ES-I3 (cell line): ENCODE data around the gene HNRNPLL.
A peak's percentile ranks its signal among the peaks of the same experiment; 100 is the strongest.
"Not testable (repeated sequence)": the region's sequence is repeated elsewhere in the genome, so short reads cannot be mapped to it uniquely, and the experiment has no call there.

ENCODE experiments used
- H3K36me3 ChIP-seq: 2 replicates; pipeline ENCODE4 v1.6.1; 2013; ENCODE audit warnings: mild to moderate bottlenecking, low read length, control low read depth, moderate library complexity; ENCODE audit not compliant: insufficient read depth
- H3K4me1 ChIP-seq: 2 replicates; pipeline ENCODE4 v1.6.1; 2013; ENCODE audit warnings: mild to moderate bottlenecking, control low read depth, low read length; ENCODE audit not compliant: insufficient read depth
- H3K9ac ChIP-seq: 2 replicates; pipeline ENCODE4 v1.6.1; 2013; ENCODE audit warnings: low read depth, mild to moderate bottlenecking, low read length, moderate library complexity
- H3K9me3 ChIP-seq: 2 replicates; pipeline ENCODE4 v1.6.1; 2013; ENCODE audit warnings: mild to moderate bottlenecking, low read length, moderate library complexity; ENCODE audit not compliant: control insufficient read depth, insufficient read depth

Gene HNRNPLL

DNA sequence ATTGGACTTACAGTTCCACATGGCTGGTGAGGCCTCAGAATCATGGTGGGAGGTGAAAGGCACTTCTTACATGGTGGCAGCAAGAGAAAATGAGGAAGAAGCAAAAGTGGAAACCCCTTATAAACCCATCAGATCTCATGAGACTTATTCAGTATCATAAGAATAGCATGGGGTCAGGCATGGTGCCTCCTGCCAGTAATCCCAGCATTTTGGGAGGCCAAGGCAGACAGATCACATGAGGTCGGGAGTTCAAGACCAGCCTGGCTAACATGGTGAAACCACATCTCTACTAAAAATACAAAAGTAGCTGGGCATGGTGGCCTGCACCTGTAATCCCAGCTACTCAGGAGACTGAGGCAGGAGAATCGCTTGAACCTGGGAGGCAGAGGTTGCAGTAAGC is 6.5 kb upstream of the HNRNPLL start:
- not testable (repeated sequence) for H3K36me3 ChIP-seq, H3K9ac ChIP-seq, H3K9me3 ChIP-seq
- peaks cover 10% of the 10 kb centered on the region for H3K4me1 ChIP-seq

DNA sequence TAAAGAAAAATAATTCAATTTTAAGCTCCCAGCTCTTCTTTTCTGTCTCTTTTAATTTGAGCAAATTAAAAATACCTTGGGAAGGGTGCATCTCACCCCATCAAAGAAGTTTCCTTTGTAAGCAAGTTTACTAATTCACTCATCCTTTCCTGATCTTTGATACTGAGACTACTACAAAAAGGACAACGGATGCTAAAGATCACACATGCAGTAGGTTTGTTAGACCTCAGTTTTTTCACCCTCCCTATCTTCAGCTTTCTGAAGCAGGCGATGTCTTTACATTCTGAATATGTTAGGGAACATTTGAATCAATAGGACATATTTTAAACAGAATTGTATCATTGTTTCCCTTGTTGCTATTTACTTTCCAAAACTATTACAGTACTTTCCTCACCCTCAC is 6.0 kb upstream of the HNRNPLL start:
- H3K4me1 ChIP-seq: peaks cover 8% of the 10 kb centered on the region
- no peaks in the 10 kb centered on the region for H3K36me3 ChIP-seq
- H3K9me3 ChIP-seq: no peaks in the 10 kb centered on the region
- no peak overlapping the region for H3K9ac ChIP-seq

DNA sequence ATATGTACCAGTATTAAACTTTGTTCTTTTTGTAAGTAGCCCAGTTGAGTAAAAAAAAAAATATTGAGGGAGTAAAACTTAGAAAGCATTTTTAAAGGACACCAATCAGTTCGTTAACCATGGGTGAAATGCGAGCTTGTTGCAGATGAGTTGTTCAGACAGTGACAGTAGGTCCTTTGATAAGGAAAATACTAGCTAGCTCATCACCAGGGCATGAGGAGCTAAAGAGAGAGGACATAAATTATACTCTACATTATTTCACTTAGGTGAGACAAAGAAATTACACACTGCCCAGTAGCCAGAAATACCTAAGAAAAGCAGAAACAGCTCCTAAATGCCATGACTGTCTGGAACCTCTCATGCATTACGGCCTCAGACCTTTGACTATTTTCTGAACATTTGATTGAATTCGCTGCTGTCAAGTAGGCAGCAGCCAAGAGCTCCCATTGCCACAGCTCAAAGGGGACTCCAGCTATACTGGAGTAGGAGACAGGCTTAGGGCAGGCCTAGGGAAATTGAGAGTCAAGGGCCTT is 2.6 kb upstream of the HNRNPLL start:
- H3K9ac ChIP-seq: no peak overlapping the region
- no peaks in the 10 kb centered on the region for H3K36me3 ChIP-seq
- H3K9me3 ChIP-seq: no peaks in the 10 kb centered on the region
- H3K4me1 ChIP-seq: peaks cover 6% of the 10 kb centered on the region; the same call in 1 of the 2 replicates

DNA sequence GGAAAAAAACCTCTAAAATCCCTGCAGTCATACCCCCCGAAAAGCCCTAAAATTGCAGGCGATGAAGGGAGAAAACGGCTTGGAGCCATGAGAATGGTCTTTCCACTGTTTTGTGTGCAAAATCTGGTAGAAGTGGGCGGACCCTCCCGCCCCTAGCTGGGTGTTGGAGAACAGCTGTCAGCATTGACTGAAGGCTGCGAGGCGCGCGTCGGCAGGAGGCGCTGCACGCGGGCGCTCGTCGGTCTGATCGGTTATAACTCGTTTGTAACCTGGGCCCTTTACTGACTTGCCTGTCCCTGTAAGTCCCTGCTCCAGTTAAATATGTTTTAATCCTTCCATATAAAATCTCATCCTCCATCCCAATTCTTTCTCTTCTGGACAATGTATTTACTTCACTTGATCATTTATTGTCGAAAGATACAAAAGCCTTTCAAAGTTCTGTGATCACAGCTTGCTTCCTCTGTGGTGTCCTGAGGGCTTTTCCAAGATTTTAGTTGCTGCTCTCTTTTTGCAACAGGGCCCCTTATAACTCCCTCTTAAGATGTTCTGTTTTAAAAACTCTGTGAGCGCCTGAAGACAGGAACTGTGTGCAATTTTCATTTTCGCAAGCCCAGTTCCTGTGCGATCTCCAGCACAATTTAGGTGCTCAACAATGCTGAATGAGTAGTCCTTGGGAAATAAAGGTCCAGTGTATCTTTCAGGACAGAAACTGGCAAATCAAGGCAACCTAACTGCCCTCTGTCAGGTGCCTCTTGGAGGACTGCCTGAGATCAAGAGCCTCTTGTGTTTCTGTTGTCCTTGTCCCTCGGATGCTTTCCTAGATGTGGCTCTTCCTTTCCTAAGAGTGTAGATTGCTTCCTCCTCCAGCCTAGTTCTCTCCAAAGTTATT is 918 bp upstream of the HNRNPLL start:
- Histone ChIP-seq H3K9ac (peak overlapping the region; percentile 98), H3K4me1 (peaks cover 13% of the 10 kb centered on the region), H3K9me3 (no peaks in the 10 kb centered on the region), H3K36me3 (no peaks in the 10 kb centered on the region)

DNA sequence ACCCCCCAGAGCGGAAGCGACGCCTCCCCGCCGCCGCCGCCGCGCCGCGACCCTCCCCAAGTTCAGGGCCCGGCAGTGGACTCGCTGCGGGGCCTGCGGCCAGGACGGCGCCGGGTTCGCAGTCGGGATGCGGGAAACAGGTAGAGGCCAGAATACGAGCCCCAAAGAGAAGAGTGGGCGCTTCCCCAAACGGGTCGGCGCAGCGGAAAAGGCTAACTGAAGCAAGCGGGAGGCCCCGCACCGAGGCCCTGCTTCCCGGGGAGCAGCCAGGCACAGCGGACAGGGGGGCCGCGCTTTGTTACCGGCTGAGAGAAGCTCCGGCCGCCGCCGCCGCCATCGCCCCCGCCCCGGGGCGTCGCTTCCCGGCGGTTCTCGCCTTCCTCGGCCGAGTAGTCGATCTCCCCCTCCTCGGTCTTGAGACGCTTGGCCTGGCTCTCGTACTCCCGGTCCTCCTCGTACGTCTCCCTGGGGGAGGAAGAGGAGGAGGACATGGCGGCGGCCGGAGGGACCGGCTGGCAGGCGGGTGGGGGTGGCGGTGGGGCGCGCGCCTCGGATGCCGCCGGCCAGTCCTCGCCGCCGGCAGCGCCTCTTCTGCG is 494 bp downstream of the HNRNPLL start:
- Histone ChIP-seq H3K36me3 (no peaks in the 10 kb centered on the region), H3K4me1 (peaks cover 18% of the 10 kb centered on the region)

DNA sequence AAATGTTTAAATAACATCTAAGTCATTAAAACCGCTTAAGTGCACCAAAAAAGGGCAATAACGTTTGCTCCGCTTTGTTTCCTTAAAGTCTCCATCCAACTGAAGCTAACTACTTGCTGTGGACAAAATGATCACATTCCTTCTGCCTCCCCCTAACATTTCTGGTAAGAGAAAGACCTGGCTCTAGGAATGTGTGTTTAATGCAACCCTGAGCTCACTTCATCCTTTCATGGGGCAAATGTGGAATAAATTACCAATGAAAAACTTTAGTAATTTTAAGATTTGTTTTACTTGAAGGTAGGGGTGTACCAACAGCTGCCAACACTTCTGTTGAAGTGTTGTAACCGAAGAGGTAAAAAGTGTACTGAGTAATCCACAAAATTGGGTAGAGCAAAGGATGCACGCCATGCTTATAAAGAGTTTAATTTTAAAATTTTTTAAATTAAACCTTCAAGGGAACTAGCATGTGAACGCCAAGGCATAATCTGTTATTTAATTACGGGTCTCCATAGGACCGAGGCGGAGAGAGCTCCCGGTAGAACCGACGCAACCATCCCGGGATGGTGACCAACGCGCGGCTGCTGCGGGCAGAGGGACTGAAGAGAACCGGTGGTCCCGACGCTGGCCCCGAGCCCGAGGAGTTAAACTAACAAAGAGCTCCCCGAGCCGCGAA is 1.1 kb downstream of the HNRNPLL start:
- H3K9me3 ChIP-seq: no peaks in the 10 kb centered on the region
- no peaks in the 10 kb centered on the region for H3K36me3 ChIP-seq
- peak overlapping the region; percentile 98 for H3K9ac ChIP-seq
- peaks cover 20% of the 10 kb centered on the region for H3K4me1 ChIP-seq

More for the DNA sequence above, 494 bp downstream of the HNRNPLL start:
- no peaks in the 10 kb centered on the region for H3K9me3 ChIP-seq
- peak overlapping the region; percentile 98 for H3K9ac ChIP-seq

DNA sequence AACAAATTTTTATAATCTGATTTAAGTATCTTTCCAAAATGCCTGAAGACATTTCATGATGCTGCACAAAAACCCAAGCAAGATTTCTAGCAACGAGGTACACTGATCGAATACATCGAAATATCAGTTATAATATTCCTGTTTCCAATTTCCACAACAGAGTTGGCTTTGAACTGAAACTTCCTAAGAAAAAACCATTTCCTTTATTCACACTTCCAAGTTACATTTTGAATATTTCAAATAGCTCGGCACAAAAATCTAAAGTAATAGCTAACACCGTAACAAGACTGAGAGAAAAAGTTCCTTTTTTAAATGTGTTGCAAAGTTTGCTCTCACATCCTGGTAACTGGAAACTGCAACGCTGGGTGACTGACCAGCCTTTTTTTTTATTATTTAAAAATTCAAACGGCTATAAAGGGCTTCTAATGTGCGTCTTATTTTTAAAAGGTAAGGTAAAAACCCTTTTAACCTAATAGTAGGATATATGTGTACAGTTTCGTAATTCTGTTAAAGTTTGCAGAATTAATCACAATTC is 1.7 kb downstream of the HNRNPLL start:
- no peaks in the 10 kb centered on the region for H3K36me3 ChIP-seq
- H3K4me1 ChIP-seq: peaks cover 20% of the 10 kb centered on the region
- no peaks in the 10 kb centered on the region for H3K9me3 ChIP-seq
- peak overlapping the region; percentile 98 for H3K9ac ChIP-seq

DNA sequence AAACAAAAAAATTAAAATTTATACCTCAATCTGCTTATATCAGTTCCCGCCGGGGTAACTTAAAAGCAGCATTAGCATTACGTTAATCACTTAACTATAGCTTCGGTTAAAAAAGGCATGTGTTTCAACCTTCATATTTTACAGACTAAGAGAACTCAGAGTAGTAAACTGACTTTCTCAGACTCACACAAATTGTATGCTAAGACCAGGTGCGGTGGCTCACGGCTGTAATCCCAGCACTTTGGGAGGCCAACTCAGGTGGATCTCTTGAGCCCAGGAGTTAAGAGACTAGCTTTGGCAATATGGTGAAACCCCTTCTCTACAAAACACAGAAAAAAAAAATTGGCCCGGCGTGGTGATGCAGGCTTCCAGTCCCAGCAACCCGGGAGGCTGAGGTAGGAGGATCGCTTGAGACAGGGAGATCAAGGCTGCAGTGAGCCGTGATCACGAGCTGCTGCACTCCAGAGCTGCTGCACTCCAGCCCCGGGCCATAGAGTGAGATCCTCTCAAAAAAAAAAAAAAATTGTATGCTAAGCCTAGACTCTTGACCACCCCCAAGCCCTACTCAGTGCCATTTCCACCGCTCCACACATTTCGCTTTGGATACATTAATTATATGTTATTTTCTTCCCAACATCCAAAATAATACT is 2.4 kb downstream of the HNRNPLL start:
- H3K9ac ChIP-seq: peak overlapping the region; percentile 98
- H3K4me1 ChIP-seq: peaks cover 20% of the 10 kb centered on the region
- H3K9me3 ChIP-seq: no peaks in the 10 kb centered on the region
- no peaks in the 10 kb centered on the region for H3K36me3 ChIP-seq

DNA sequence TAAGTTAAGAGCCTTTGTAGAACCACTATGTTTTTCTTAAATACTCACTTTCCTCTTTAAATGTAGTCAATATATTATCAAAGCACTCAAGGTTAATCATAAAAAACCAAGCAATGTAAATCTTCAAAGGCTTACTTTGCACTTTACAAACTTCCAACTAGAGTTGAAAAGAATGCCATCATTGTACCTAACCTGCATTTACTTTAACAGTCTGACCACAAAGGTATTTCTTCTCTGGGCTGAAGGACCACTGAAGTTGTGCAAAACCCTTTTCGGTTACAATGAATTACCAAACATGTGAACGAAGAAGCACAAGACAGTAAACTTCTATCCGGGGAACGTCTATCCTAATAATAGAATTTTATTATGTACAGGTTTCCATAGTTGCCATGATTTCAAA is 3.0 kb downstream of the HNRNPLL start:
- H3K36me3 ChIP-seq: no peaks in the 10 kb centered on the region
- no peaks in the 10 kb centered on the region for H3K9me3 ChIP-seq
- H3K4me1 ChIP-seq: peaks cover 20% of the 10 kb centered on the region
- peak overlapping the region; percentile 11; the same call in 1 of the 2 replicates for H3K9ac ChIP-seq

DNA sequence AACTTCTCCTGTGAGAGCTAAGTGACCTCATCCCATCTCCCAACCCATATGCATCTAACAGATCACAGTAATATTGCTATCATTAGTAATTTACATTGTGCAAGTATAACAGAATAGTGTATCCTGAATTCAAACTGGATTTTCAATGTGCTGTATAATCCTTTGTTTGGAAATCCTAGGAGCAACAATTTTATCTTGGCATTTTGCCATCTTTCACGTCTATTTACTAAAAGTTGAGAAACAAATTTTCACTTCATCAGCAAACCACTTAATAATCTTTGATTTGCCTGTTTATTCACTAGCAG is 3.8 kb downstream of the HNRNPLL start:
- 0 out of 2 replicates have a peak overlapping the region, but pooled peaks have one; percentile 11 for H3K9ac ChIP-seq
- H3K4me1 ChIP-seq: peaks cover 20% of the 10 kb centered on the region
- no peaks in the 10 kb centered on the region for H3K36me3 ChIP-seq
- no peaks in the 10 kb centered on the region for H3K9me3 ChIP-seq

DNA sequence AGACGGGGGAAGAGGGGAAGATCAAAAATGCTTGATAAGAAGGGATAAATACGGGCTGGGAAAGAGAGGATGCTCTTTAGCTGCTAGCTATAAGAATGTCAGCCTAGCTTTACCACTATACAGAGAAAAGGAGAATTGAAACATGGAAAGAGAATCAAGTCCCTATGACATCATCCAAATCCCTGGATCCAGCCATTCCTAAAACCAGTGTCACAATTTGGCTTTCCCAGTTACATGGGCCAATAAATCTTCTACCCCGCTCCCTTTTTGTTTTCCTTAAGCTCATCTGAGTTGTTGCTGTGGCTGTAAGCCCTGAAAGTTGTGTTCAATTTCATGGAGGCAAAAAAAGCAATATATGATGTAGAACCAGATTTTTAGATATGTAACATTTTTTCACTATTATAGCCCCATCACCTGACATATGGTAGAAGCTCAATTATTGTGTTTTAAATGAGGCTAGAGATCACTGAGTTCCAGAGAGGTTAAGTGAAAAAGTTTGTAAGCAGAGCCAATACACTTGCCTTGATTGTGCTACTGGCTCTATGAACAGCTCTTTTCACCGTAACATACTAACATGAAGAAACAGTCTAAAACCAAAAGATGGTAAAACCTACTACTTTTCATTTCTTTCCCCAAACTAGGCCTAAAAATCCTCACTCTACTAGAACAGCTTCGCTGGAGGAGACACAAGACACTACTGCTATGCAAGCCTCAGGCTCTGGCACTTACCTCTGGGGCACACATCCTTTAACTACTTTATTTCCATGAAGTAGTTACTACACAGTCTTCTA is 4.3 kb downstream of the HNRNPLL start:
- Histone ChIP-seq H3K4me1 (peaks cover 20% of the 10 kb centered on the region), H3K9ac (peak overlapping the region; percentile 11; the same call in 1 of the 2 replicates), H3K9me3 (no peaks in the 10 kb centered on the region), H3K36me3 (no peaks in the 10 kb centered on the region)

DNA sequence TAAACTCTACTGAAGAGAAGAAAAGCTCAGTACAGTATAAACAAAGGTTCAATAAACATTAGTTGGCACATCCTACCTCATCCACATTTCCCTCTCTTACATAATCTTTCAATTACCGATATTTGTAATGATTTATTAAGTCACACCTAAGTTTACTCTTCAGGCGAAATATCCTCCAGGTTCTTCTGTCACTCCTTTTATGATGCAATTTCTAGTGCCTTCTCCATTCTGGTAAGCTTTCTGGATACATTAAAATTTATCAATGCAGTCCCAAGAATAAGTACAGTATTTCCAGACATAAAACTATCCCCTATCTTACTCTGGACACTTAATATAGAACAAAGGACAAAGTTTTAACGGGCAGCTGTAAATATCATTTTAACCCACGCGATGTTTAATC is 5.6 kb downstream of the HNRNPLL start:
- peaks cover 20% of the 10 kb centered on the region for H3K4me1 ChIP-seq
- H3K36me3 ChIP-seq: no peaks in the 10 kb centered on the region
- H3K9ac ChIP-seq: no peak overlapping the region
- no peaks in the 10 kb centered on the region for H3K9me3 ChIP-seq

DNA sequence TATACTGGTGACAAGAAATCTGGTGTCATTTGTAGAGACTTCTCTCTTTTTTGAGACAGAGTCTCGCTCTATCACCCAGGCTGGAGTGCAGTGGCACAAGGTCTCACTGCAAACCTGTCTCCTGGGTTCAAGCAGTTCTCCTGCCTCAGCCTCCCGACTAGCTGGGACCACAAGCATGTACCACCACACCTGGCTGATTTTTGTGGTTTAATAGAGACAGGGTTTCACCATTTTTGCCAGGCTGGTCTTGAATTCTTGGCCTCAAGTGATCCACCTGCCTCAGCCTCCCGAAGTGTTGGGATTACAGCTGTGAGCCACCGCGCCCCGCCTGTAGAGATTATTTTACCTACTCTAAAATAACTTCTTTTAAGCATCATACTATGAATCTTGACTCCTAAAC is 6.5 kb downstream of the HNRNPLL start:
- Histone ChIP-seq H3K9ac (no peak overlapping the region), H3K4me1 (peaks cover 20% of the 10 kb centered on the region), H3K36me3 (no peaks in the 10 kb centered on the region), H3K9me3 (no peaks in the 10 kb centered on the region)
